OCI-LY1 (cell line): ENCODE data around the gene GRIPAP1.

ENCODE experiments used
- H2AFZ ChIP-seq: fragments of 200-600 bp; sonication (generic), shearing (Covaris generic); 2 replicates; pipeline ENCODE4 v1.6.0; 2014; ENCODE audit warnings: antibody characterized with exemption, mild to moderate bottlenecking, low read length
- H3F3A ChIP-seq: fragments of 200-600 bp; sonication (generic), shearing (Covaris generic); 2 replicates; pipeline ENCODE4 v1.6.0; 2014; ENCODE audit warnings: mild to moderate bottlenecking, antibody characterized with exemption, low read length, moderate library complexity; ENCODE audit not compliant: insufficient read depth
- H3K27ac ChIP-seq: fragments of 200-600 bp; sonication (generic); 2 replicates; pipeline ENCODE4 v1.5.1; 2014; ENCODE audit warnings: low read length, mixed run types, mild to moderate bottlenecking, low read depth; ENCODE audit not compliant: poor library complexity, severe bottlenecking
- H3K27me3 ChIP-seq: fragments of 200-600 bp; sonication (generic); 2 replicates; pipeline ENCODE4 v1.6.0; 2014; ENCODE audit warnings: antibody characterized with exemption, mild to moderate bottlenecking, low read length, moderate library complexity; ENCODE audit not compliant: insufficient read depth
- H3K36me3 ChIP-seq: fragments of 200-600 bp; sonication (generic); 2 replicates; pipeline ENCODE4 v1.6.1; 2014; ENCODE audit warnings: mild to moderate bottlenecking, antibody characterized with exemption, low read length, moderate library complexity, mixed read lengths; ENCODE audit not compliant: insufficient read depth
- H3K4me1 ChIP-seq: fragments of 200-600 bp; sonication (generic); 2 replicates; pipeline ENCODE4 v1.5.1; 2014; ENCODE audit warnings: mild to moderate bottlenecking, low read length, moderate library complexity; ENCODE audit not compliant: insufficient read depth, severe bottlenecking
- H3K4me2 ChIP-seq: fragments of 200-600 bp; sonication (generic), shearing (Covaris generic); 2 replicates; pipeline ENCODE4 v1.6.1; 2014; ENCODE audit warnings: low read length
- H3K4me3 ChIP-seq: fragments of 200-600 bp; sonication (generic); 2 replicates; pipeline ENCODE4 v1.5.1; 2014; ENCODE audit warnings: low read length, low read depth, mild to moderate bottlenecking, mixed read lengths; ENCODE audit not compliant: poor library complexity, severe bottlenecking
- H3K79me2 ChIP-seq: fragments of 200-600 bp; shearing (Covaris generic); 2 replicates; pipeline ENCODE4 v1.6.1; 2016; ENCODE audit warnings: mixed run types, low read length, mixed read lengths; ENCODE audit not compliant: insufficient read depth
- H3K9ac ChIP-seq: fragments of 200-600 bp; sonication (generic), shearing (Covaris generic); 2 replicates; pipeline ENCODE4 v1.6.1; 2014; ENCODE audit warnings: mild to moderate bottlenecking, low read length, mixed read lengths
- H3K9me2 ChIP-seq: fragments of 200-600 bp; sonication (generic), shearing (Covaris generic); 2 replicates; pipeline ENCODE4 v1.6.1; 2014; ENCODE audit warnings: low read depth, mild to moderate bottlenecking, low read length, mixed read lengths
- H3K9me3 ChIP-seq: fragments of 200-600 bp; shearing (Covaris generic); 2 replicates; pipeline ENCODE4 v1.6.1; 2014; ENCODE audit warnings: low read length, mixed read lengths
- H4K20me1 ChIP-seq: fragments of 200-600 bp; sonication (generic), shearing (Covaris generic); 2 replicates; pipeline ENCODE4 v1.6.0; 2016; ENCODE audit warnings: mild to moderate bottlenecking, low read length; ENCODE audit not compliant: insufficient read depth
- EZH2 ChIP-seq: fragments of 200-600 bp; sonication (generic), shearing (Covaris generic); IDR thresholded peaks from 2 replicates; pipeline ENCODE4 v1.8.0; 2017; ENCODE audit warnings: borderline replicate concordance, mixed run types, mild to moderate bottlenecking, antibody characterized with exemption, low read length, moderate library complexity, mixed read lengths
- TF ChIP-seq, protein P1 (sequence below): fragments of 200-600 bp; sonication (generic), shearing (Covaris generic); IDR thresholded peaks from 2 replicates; pipeline ENCODE4 v1.5.1; 2017; ENCODE audit warnings: mild to moderate bottlenecking, antibody characterized with exemption, low read length, moderate library complexity, mixed read lengths

GRIPAP1 gene

GRCh38 chrX:48935301-48935670 lies 66.8 kb downstream of the GRIPAP1 start:
- no peaks in the 10 kb centered on the region for H3K9me3 ChIP-seq
- H3K4me3 ChIP-seq, result no peak overlapping the region
- TF ChIP-seq, protein P1, sequence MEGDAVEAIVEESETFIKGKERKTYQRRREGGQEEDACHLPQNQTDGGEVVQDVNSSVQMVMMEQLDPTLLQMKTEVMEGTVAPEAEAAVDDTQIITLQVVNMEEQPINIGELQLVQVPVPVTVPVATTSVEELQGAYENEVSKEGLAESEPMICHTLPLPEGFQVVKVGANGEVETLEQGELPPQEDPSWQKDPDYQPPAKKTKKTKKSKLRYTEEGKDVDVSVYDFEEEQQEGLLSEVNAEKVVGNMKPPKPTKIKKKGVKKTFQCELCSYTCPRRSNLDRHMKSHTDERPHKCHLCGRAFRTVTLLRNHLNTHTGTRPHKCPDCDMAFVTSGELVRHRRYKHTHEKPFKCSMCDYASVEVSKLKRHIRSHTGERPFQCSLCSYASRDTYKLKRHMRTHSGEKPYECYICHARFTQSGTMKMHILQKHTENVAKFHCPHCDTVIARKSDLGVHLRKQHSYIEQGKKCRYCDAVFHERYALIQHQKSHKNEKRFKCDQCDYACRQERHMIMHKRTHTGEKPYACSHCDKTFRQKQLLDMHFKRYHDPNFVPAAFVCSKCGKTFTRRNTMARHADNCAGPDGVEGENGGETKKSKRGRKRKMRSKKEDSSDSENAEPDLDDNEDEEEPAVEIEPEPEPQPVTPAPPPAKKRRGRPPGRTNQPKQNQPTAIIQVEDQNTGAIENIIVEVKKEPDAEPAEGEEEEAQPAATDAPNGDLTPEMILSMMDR, result no peak
- TF ChIP-seq EZH2, result no peak
- H3K79me2 ChIP-seq, result no peaks in the 10 kb centered on the region
- no peak overlapping the region for H3K4me2 ChIP-seq
- H3K27ac ChIP-seq, result peak overlapping the region; percentile 77
- H3K36me3 ChIP-seq, result peaks cover 35% of the 10 kb centered on the region
- no peaks in the 10 kb centered on the region for H3K27me3 ChIP-seq
- H3K9me2 ChIP-seq, result no peaks in the 10 kb centered on the region
- H3F3A ChIP-seq, result no peaks in the 10 kb centered on the region
- H3K9ac ChIP-seq, result no peak overlapping the region
- H4K20me1 ChIP-seq, result no peaks in the 10 kb centered on the region
- peaks cover 62% of the 10 kb centered on the region for H3K4me1 ChIP-seq
- no peak overlapping the region for H2AFZ ChIP-seq

DNA sequence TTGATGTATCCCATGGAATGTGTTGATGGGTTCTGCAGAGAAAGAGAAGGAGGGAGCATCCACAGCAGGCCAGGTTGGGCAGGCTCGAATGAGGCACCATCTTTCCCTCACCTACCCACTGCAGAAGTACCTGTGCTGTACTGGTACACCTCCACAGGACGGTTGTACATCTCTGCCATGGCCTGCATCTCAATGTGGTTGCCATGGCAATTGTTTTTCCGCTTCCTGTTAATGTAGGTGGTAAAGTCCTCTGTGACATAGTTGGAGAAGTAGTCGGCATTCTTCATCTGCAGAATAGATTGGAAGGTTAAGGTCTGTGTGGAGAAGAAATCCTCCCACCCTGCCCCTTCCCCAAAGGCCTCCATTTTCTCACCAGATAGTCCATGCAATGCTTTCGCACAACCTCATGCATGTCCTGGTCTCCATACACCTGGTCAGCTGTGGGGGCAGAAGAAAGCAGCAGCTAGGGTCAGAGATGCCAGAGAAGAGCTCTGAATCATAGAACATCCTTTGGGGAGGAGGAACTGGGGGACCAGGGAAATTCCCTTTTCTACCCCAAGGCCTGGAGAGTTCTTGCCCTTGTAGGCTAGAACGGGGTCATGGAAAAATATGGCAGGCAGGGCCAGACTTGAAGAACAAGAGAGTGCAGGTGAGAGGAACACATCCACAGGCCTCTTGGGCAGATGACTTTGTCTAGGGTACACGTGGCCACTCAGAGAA lies 67.3 kb downstream of the GRIPAP1 start:
- H3K27me3 ChIP-seq, result no peaks in the 10 kb centered on the region
- H3K9me2 ChIP-seq, result no peaks in the 10 kb centered on the region
- no peaks in the 10 kb centered on the region for H3K9me3 ChIP-seq
- H3K4me1 ChIP-seq, result peaks cover 57% of the 10 kb centered on the region
- no peak for TF ChIP-seq EZH2
- TF ChIP-seq, protein P1, result no peak
- H3K4me3 ChIP-seq, result no peak overlapping the region
- H2AFZ ChIP-seq, result no peak overlapping the region
- peak overlapping the region; percentile 77 for H3K27ac ChIP-seq
- H3K79me2 ChIP-seq, result no peaks in the 10 kb centered on the region
- peaks cover 38% of the 10 kb centered on the region for H3K36me3 ChIP-seq
- no peak overlapping the region for H3K4me2 ChIP-seq
- no peak overlapping the region for H3K9ac ChIP-seq
- H4K20me1 ChIP-seq, result no peaks in the 10 kb centered on the region
- H3F3A ChIP-seq, result no peaks in the 10 kb centered on the region

- no peaks in the 10 kb centered on the region for H3K79me2 ChIP-seq
- peaks cover 47% of the 10 kb centered on the region for H3K4me1 ChIP-seq
- H3K9ac ChIP-seq, result no peak overlapping the region
- H3K4me3 ChIP-seq, result no peak overlapping the region
- no peaks in the 10 kb centered on the region for H3K9me2 ChIP-seq
- no peaks in the 10 kb centered on the region for H3K9me3 ChIP-seq
- no peaks in the 10 kb centered on the region for H3K27me3 ChIP-seq
- TF ChIP-seq, protein P1, result no peak
- TF ChIP-seq EZH2, result no peak
- H3K4me2 ChIP-seq, result no peak overlapping the region
- no peaks in the 10 kb centered on the region for H3F3A ChIP-seq
- peak overlapping the region; percentile 72 for H3K27ac ChIP-seq
- no peak overlapping the region for H2AFZ ChIP-seq
- peaks cover 38% of the 10 kb centered on the region for H3K36me3 ChIP-seq
- no peaks in the 10 kb centered on the region for H4K20me1 ChIP-seq
Observed at GRCh38 chrX:48933757-48934156, 68.3 kb downstream of the GRIPAP1 start.
